ENCODE measurements around the gene ATP5MC3. TPM values are rescaled to one million over a fixed set of nuclear protein-coding genes. Genes with fewer than 3 reads are reported as not detected.

Gene ATP5MC3
- total and polyA plus RNA-seq, 2 of the 13 experiments (the other 11 are each of a cell fraction or from before 2014, with no cell fraction given) = 676 to 1,007 TPM

GRCh38 chr2:175181104-175181876 is at the start of gene ATP5MC3 (continued):
- TF ChIP-seq, protein P1, sequence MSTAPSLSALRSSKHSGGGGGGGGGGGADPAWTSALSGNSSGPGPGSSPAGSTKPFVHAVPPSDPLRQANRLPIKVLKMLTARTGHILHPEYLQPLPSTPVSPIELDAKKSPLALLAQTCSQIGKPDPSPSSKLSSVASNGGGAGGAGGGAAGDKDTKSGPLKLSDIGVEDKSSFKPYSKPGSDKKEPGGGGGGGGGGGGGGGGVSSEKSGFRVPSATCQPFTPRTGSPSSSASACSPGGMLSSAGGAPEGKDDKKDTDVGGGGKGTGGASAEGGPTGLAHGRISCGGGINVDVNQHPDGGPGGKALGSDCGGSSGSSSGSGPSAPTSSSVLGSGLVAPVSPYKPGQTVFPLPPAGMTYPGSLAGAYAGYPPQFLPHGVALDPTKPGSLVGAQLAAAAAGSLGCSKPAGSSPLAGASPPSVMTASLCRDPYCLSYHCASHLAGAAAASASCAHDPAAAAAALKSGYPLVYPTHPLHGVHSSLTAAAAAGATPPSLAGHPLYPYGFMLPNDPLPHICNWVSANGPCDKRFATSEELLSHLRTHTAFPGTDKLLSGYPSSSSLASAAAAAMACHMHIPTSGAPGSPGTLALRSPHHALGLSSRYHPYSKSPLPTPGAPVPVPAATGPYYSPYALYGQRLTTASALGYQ (CRISPR knock-in tag; IDR thresholded peaks at IDR 0.05) = 0 out of 2 replicates have a peak, but pooled peaks have one; percentile 40
- peak; percentile 43; the same call in 1 of the 2 replicates for TF ChIP-seq ONECUT2 (CRISPR knock-in tag; IDR thresholded peaks at IDR 0.05)
- TF ChIP-seq SP5 (CRISPR knock-in tag; IDR thresholded peaks at IDR 0.05; ENCODE audit: borderline replicate concordance, low read depth) = peak; percentile 75; the same call in 1 of the 2 replicates
- TF ChIP-seq ZNF446 (CRISPR knock-in tag; IDR thresholded peaks at IDR 0.05) = peak; percentile 19
- TF ChIP-seq KMT2B (CRISPR knock-in tag; IDR thresholded peaks at IDR 0.05) = peak; percentile 92
- TF ChIP-seq SP140L (CRISPR knock-in tag; IDR thresholded peaks at IDR 0.05; ENCODE audit: borderline replicate concordance) = peak; percentile 89; the same call in 1 of the 2 replicates
- TF ChIP-seq NCOA5 (CRISPR knock-in tag; IDR thresholded peaks at IDR 0.05) = no peak
- peak; percentile 88; the same call in 1 of the 2 replicates for TF ChIP-seq UBTF (CRISPR knock-in tag; IDR thresholded peaks at IDR 0.05)
- no peak; the same call in 1 of the 2 replicates for TF ChIP-seq ZNF724P (CRISPR knock-in tag; IDR thresholded peaks at IDR 0.05; ENCODE audit: borderline replicate concordance)
- TF ChIP-seq, protein P2, sequence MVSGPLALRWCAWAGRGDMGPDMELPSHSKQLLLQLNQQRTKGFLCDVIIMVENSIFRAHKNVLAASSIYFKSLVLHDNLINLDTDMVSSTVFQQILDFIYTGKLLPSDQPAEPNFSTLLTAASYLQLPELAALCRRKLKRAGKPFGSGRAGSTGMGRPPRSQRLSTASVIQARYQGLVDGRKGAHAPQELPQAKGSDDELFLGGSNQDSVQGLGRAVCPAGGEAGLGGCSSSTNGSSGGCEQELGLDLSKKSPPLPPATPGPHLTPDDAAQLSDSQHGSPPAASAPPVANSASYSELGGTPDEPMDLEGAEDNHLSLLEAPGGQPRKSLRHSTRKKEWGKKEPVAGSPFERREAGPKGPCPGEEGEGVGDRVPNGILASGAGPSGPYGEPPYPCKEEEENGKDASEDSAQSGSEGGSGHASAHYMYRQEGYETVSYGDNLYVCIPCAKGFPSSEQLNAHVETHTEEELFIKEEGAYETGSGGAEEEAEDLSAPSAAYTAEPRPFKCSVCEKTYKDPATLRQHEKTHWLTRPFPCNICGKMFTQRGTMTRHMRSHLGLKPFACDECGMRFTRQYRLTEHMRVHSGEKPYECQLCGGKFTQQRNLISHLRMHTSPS (CRISPR knock-in tag; IDR thresholded peaks at IDR 0.05; ENCODE audit: low read depth) = no peak
- TF ChIP-seq, protein P3, sequence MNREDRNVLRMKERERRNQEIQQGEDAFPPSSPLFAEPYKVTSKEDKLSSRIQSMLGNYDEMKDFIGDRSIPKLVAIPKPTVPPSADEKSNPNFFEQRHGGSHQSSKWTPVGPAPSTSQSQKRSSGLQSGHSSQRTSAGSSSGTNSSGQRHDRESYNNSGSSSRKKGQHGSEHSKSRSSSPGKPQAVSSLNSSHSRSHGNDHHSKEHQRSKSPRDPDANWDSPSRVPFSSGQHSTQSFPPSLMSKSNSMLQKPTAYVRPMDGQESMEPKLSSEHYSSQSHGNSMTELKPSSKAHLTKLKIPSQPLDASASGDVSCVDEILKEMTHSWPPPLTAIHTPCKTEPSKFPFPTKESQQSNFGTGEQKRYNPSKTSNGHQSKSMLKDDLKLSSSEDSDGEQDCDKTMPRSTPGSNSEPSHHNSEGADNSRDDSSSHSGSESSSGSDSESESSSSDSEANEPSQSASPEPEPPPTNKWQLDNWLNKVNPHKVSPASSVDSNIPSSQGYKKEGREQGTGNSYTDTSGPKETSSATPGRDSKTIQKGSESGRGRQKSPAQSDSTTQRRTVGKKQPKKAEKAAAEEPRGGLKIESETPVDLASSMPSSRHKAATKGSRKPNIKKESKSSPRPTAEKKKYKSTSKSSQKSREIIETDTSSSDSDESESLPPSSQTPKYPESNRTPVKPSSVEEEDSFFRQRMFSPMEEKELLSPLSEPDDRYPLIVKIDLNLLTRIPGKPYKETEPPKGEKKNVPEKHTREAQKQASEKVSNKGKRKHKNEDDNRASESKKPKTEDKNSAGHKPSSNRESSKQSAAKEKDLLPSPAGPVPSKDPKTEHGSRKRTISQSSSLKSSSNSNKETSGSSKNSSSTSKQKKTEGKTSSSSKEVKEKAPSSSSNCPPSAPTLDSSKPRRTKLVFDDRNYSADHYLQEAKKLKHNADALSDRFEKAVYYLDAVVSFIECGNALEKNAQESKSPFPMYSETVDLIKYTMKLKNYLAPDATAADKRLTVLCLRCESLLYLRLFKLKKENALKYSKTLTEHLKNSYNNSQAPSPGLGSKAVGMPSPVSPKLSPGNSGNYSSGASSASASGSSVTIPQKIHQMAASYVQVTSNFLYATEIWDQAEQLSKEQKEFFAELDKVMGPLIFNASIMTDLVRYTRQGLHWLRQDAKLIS (CRISPR knock-in tag; IDR thresholded peaks at IDR 0.05) = peak; percentile 59; the same call in 1 of the 2 replicates
